Measurements from ENCODE around the gene GTF2F2. TPM values are rescaled to one million over a fixed set of nuclear protein-coding genes. Genes with fewer than 3 reads are reported as not detected.
"Not testable (repeated sequence)": the region's sequence is repeated elsewhere in the genome, so short reads cannot be mapped to it uniquely, and the experiment has no call there.

GTF2F2 gene
- total and polyA plus RNA-seq, 2 experiments from 2014 or later, result 42.1 to 75.6 TPM

GRCh38 chr13:45185286-45185685 lies 65.0 kb downstream of the GTF2F2 start:
- DNase-seq (ENCODE audit: low spot score) (no peak), ATAC-seq (no peak)
- no peaks in the 10 kb centered on the region for H3K4me1 ChIP-seq (ENCODE audit: insufficient read depth)
- no peak overlapping the region for H2AFZ ChIP-seq
- no peak overlapping the region for H3K27ac ChIP-seq (ENCODE audit: low read depth)
- Mint-ChIP-seq H3K27ac (no peak overlapping the region), H3K4me3 (no peak overlapping the region), H3K27me3 (ENCODE audit: insufficient read depth, low read depth, poor library complexity) (peaks cover 4% of the 10 kb centered on the region), H3K36me3 (ENCODE audit: low read depth) (peaks cover 8% of the 10 kb centered on the region; the same call in 2 of the 3 replicates), H3K9me3 (no peaks in the 10 kb centered on the region), H3K4me1 (no peaks in the 10 kb centered on the region)
- H3K79me2 ChIP-seq (replicated peaks; ENCODE audit: insufficient read depth), result peaks cover 6% of the 10 kb centered on the region
- TF ChIP-seq ZNF331 (CRISPR knock-in tag; IDR thresholded peaks at IDR 0.05; ENCODE audit: low read depth) (no peak), ZNF114 (CRISPR knock-in tag; IDR thresholded peaks at IDR 0.05) (no peak), REST (IDR thresholded peaks at IDR 0.05; ENCODE audit: unreplicated experiment) (no peak), CTCF (conservative IDR thresholded peaks at IDR 0.05; ENCODE audit: low read depth in 2 of 2) (no peak)
- TF ChIP-seq, protein P1, sequence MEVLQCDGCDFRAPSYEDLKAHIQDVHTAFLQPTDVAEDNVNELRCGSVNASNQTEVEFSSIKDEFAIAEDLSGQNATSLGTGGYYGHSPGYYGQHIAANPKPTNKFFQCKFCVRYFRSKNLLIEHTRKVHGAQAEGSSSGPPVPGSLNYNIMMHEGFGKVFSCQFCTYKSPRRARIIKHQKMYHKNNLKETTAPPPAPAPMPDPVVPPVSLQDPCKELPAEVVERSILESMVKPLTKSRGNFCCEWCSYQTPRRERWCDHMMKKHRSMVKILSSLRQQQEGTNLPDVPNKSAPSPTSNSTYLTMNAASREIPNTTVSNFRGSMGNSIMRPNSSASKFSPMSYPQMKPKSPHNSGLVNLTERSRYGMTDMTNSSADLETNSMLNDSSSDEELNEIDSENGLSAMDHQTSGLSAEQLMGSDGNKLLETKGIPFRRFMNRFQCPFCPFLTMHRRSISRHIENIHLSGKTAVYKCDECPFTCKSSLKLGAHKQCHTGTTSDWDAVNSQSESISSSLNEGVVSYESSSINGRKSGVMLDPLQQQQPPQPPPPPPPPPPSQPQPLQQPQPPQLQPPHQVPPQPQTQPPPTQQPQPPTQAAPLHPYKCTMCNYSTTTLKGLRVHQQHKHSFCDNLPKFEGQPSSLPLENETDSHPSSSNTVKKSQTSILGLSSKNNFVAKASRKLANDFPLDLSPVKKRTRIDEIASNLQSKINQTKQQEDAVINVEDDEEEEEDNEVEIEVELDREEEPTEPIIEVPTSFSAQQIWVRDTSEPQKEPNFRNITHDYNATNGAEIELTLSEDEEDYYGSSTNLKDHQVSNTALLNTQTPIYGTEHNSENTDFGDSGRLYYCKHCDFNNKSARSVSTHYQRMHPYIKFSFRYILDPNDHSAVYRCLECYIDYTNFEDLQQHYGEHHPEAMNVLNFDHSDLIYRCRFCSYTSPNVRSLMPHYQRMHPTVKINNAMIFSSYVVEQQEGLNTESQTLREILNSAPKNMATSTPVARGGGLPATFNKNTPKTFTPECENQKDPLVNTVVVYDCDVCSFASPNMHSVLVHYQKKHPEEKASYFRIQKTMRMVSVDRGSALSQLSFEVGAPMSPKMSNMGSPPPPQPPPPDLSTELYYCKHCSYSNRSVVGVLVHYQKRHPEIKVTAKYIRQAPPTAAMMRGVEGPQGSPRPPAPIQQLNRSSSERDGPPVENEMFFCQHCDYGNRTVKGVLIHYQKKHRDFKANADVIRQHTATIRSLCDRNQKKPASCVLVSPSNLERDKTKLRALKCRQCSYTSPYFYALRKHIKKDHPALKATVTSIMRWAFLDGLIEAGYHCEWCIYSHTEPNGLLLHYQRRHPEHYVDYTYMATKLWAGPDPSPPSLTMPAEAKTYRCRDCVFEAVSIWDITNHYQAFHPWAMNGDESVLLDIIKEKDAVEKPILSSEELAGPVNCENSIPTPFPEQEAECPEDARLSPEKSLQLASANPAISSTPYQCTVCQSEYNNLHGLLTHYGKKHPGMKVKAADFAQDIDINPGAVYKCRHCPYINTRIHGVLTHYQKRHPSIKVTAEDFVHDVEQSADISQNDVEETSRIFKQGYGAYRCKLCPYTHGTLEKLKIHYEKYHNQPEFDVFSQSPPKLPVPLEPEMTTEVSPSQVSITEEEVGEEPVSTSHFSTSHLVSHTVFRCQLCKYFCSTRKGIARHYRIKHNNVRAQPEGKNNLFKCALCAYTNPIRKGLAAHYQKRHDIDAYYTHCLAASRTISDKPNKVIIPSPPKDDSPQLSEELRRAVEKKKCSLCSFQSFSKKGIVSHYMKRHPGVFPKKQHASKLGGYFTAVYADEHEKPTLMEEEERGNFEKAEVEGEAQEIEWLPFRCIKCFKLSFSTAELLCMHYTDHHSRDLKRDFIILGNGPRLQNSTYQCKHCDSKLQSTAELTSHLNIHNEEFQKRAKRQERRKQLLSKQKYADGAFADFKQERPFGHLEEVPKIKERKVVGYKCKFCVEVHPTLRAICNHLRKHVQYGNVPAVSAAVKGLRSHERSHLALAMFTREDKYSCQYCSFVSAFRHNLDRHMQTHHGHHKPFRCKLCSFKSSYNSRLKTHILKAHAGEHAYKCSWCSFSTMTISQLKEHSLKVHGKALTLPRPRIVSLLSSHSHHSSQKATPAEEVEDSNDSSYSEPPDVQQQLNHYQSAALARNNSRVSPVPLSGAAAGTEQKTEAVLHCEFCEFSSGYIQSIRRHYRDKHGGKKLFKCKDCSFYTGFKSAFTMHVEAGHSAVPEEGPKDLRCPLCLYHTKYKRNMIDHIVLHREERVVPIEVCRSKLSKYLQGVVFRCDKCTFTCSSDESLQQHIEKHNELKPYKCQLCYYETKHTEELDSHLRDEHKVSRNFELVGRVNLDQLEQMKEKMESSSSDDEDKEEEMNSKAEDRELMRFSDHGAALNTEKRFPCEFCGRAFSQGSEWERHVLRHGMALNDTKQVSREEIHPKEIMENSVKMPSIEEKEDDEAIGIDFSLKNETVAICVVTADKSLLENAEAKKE (CRISPR knock-in tag; IDR thresholded peaks at IDR 0.05), result no peak
- no peaks in the 10 kb centered on the region for H4K20me1 ChIP-seq (replicated peaks; ENCODE audit: insufficient read depth)
- no peaks in the 10 kb centered on the region for H3K27me3 ChIP-seq (ENCODE audit: insufficient read depth)
- no peaks in the 10 kb centered on the region for H3K9me2 ChIP-seq (ENCODE audit: insufficient read depth)
- no peak overlapping the region for H3K4me2 ChIP-seq
- no peak overlapping the region for H3K4me3 ChIP-seq
- no peaks in the 10 kb centered on the region for H3K36me3 ChIP-seq (ENCODE audit: insufficient read depth)
- no peaks in the 10 kb centered on the region for H3F3A ChIP-seq (replicated peaks; ENCODE audit: low read depth)

- ATAC-seq; H3K27me3 ChIP-seq (ENCODE audit: insufficient read depth); H3K27me3 Mint-ChIP-seq (ENCODE audit: insufficient read depth, low read depth, poor library complexity); H3K4me2 ChIP-seq; H3K27ac ChIP-seq (ENCODE audit: low read depth); H3K27ac Mint-ChIP-seq; DNase-seq (ENCODE audit: low spot score); H2AFZ ChIP-seq; H3K36me3 Mint-ChIP-seq (ENCODE audit: low read depth); H3K4me1 Mint-ChIP-seq; H3F3A ChIP-seq (replicated peaks; ENCODE audit: low read depth); H3K4me1 ChIP-seq (ENCODE audit: insufficient read depth); H3K4me3 Mint-ChIP-seq; H3K36me3 ChIP-seq (ENCODE audit: insufficient read depth); H3K9me2 ChIP-seq (ENCODE audit: insufficient read depth); H3K4me3 ChIP-seq; H4K20me1 ChIP-seq (replicated peaks; ENCODE audit: insufficient read depth); H3K79me2 ChIP-seq (replicated peaks; ENCODE audit: insufficient read depth); H3K9me3 Mint-ChIP-seq: not testable (repeated sequence)
Measured at GRCh38 chr13:45189077-45189476, 68.8 kb downstream of the GTF2F2 start.

- not testable (repeated sequence) for H3K27me3 ChIP-seq (ENCODE audit: insufficient read depth); H3K36me3 ChIP-seq (ENCODE audit: insufficient read depth); H3K4me1 Mint-ChIP-seq; ATAC-seq; H3K4me1 ChIP-seq (ENCODE audit: insufficient read depth); H3K36me3 Mint-ChIP-seq (ENCODE audit: low read depth); H3K27ac ChIP-seq (ENCODE audit: low read depth); H2AFZ ChIP-seq; H3K4me3 Mint-ChIP-seq; H3K9me2 ChIP-seq (ENCODE audit: insufficient read depth); H3K9me3 Mint-ChIP-seq; H3F3A ChIP-seq (replicated peaks; ENCODE audit: low read depth); H3K79me2 ChIP-seq (replicated peaks; ENCODE audit: insufficient read depth); H3K27me3 Mint-ChIP-seq (ENCODE audit: insufficient read depth, low read depth, poor library complexity); H3K4me2 ChIP-seq; H3K27ac Mint-ChIP-seq; H3K4me3 ChIP-seq; H4K20me1 ChIP-seq (replicated peaks; ENCODE audit: insufficient read depth); DNase-seq (ENCODE audit: low spot score)
Measured at GRCh38 chr13:45189511-45189910, 69.2 kb downstream of the GTF2F2 start.

All from GM23338 (cell line).